ENCODE data around the gene TAF9. TPM values are rescaled to one million over a fixed set of nuclear protein-coding genes. Genes with fewer than 3 reads are reported as not detected.

Gene TAF9
- total RNA-seq, 3 donors from 2014 or later (not counting 1 experiment from before 2014, with no cell fraction given): 38.3 to 53.8 (median 46.6) TPM

DNA sequence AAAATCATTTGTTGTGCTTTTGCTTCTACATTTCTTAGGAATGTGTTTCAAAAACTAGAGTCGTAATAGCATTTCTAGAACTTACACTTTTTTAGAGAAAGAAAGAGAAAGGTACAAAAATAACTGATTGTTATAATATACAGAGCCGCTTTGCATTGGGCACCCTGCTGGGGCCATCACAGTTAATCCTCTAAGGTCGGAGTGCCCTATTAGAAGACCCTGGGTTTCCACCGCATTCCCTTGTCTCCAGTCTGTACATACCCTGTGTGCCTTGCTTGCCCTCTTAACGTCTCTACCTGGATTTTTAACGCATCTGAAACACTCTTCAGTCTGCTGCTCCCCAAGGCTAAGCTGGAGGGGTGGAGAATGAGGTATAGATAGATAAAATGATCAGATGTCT is 46.9 kb upstream of the TAF9 start:
- Mint-ChIP-seq H3K4me3 (peak overlapping the region; percentile 51), H3K36me3 (no peaks in the 10 kb centered on the region), H3K4me1 (peaks cover 0 to 9% of the 10 kb centered on the region in 2 donors), H3K27ac (no peak overlapping the region), H3K27me3 (ENCODE audit: low read depth in 2 of 2) (no peaks in the 10 kb centered on the region), H3K9me3 (no peaks in the 10 kb centered on the region)
- no peak for DNase-seq
- no peak for ATAC-seq
- H3K9me3 ChIP-seq (ENCODE audit: control insufficient read depth, insufficient read depth, low read length): no peaks in the 10 kb centered on the region
- H3K27ac ChIP-seq (ENCODE audit: low read length): no peak overlapping the region
- H3K4me3 ChIP-seq (ENCODE audit: low read length): no peak overlapping the region
- peaks cover 8% of the 10 kb centered on the region for H3K4me1 ChIP-seq (ENCODE audit: control insufficient read depth, insufficient read depth, low read length)
- peaks cover 5% of the 10 kb centered on the region for H3K27me3 ChIP-seq (ENCODE audit: control insufficient read depth, insufficient read depth, low read length)
- peaks cover 5% of the 10 kb centered on the region for H3K36me3 ChIP-seq (ENCODE audit: control insufficient read depth, insufficient read depth, low read length)
- TF ChIP-seq, protein P1, sequence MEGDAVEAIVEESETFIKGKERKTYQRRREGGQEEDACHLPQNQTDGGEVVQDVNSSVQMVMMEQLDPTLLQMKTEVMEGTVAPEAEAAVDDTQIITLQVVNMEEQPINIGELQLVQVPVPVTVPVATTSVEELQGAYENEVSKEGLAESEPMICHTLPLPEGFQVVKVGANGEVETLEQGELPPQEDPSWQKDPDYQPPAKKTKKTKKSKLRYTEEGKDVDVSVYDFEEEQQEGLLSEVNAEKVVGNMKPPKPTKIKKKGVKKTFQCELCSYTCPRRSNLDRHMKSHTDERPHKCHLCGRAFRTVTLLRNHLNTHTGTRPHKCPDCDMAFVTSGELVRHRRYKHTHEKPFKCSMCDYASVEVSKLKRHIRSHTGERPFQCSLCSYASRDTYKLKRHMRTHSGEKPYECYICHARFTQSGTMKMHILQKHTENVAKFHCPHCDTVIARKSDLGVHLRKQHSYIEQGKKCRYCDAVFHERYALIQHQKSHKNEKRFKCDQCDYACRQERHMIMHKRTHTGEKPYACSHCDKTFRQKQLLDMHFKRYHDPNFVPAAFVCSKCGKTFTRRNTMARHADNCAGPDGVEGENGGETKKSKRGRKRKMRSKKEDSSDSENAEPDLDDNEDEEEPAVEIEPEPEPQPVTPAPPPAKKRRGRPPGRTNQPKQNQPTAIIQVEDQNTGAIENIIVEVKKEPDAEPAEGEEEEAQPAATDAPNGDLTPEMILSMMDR (IDR thresholded peaks at IDR 0.05): no peak
- WGBS (ENCODE audit: insufficient coverage): 98% methylated on average over 5 of the region's 6 CpGs
- intact Hi-C loops (cut with micrococcal nuclease): no loop called here

DNA sequence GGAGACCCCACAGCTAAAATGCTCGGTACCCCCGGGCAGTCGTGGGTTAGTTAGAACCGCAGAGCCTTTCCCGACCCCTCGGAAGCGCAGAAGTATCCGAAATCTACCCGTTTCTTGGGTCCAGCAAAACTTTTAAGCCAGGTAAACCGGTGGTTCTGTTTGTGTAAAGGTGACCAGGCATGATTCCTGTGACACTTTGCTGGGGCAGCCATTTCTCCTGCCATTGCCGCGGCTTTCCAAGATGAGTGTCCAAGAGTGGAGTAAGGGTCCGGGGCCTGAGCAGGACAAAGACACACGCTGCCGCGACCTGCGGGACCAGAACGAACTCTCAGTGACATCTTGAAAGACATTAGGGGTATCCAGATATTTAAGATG is 46.3 kb upstream of the TAF9 start:
- Histone ChIP-seq H3K27me3 (ENCODE audit: control insufficient read depth, insufficient read depth, low read length) (peaks cover 5% of the 10 kb centered on the region), H3K36me3 (ENCODE audit: control insufficient read depth, insufficient read depth, low read length) (peaks cover 6% of the 10 kb centered on the region), H3K27ac (ENCODE audit: low read length) (no peak overlapping the region), H3K9me3 (ENCODE audit: control insufficient read depth, insufficient read depth, low read length) (no peaks in the 10 kb centered on the region), H3K4me1 (ENCODE audit: control insufficient read depth, insufficient read depth, low read length) (peaks cover 8% of the 10 kb centered on the region), H3K4me3 (ENCODE audit: low read length) (peak overlapping the region; percentile 27)
- H3K36me3 Mint-ChIP-seq: no peaks in the 10 kb centered on the region
- intact Hi-C loops (cut with micrococcal nuclease): no loop called here
- peak overlapping the region; percentile 51 for H3K4me3 Mint-ChIP-seq
- no peaks in the 10 kb centered on the region for H3K27me3 Mint-ChIP-seq (ENCODE audit: low read depth in 2 of 2)
- H3K4me1 Mint-ChIP-seq: peaks cover 0 to 9% of the 10 kb centered on the region in 2 donors
- DNase-seq (no peak), ATAC-seq (no peak)
- no peak overlapping the region for H3K27ac Mint-ChIP-seq
- TF ChIP-seq, protein P1 (IDR thresholded peaks at IDR 0.05): no peak
- 62% methylated on average over 18 of the region's 18 CpGs for WGBS (ENCODE audit: insufficient coverage)
- no peaks in the 10 kb centered on the region for H3K9me3 Mint-ChIP-seq

DNA sequence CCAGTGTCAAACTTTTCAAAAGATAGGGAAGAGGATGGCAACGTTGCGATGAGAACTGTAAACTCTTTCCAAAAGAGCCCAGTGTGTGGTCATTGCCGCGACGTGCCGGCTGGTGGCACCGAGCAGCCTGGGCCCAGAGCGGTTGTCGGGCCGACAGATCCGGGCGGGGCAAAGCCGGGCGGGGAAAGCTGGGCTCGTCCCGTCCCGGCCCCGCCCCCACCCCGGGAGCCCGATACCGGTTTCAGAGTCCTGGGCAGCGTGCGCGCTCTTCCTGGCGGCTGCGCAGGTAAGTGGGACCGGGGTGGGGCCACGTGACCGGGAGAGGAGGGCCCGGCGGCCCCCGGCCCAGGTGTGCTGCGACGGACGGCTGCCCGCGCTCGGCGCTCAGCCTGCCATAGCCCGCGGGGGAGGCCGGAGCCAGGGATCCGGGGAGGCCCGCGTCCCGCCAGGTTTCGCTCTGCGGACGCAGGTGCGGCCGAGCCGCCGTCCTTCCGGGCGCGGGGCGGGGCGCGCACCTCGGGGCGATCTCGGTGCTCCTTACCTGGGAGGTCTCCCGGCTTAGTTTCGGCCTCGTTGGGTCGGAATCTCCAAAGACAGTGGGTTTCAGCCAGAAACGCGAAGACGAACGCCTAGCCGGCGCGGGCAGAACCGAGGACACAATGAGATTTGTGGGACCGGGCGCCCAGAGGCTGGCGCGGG is 45.7 kb upstream of the TAF9 start, which contains the start of gene MARVELD2:
Gene MARVELD2, plus strand, starts transcription at position 232 of the 699 bp plus-strand sequence. CDS start 4,270 bp downstream, outside the sequence.
- peaks cover 0 to 9% of the 10 kb centered on the region in 2 donors for H3K4me1 Mint-ChIP-seq

More for the DNA sequence above, 45.7 kb upstream of the TAF9 start, which contains the start of gene MARVELD2:
- H3K27me3 Mint-ChIP-seq (ENCODE audit: low read depth in 2 of 2): no peaks in the 10 kb centered on the region
- H3K36me3 Mint-ChIP-seq: peaks cover under 1% of the 10 kb centered on the region
- peak; percentile 15 to 60 for DNase-seq
- 10% methylated on average over 78 of the region's 78 CpGs for WGBS (ENCODE audit: insufficient coverage)
- no peaks in the 10 kb centered on the region for H3K9me3 Mint-ChIP-seq
- TF ChIP-seq, protein P1 (IDR thresholded peaks at IDR 0.05): no peak
- H3K4me1 ChIP-seq (ENCODE audit: control insufficient read depth, insufficient read depth, low read length): peaks cover 8% of the 10 kb centered on the region
- H3K27me3 ChIP-seq (ENCODE audit: control insufficient read depth, insufficient read depth, low read length): peaks cover 5% of the 10 kb centered on the region
- intact Hi-C loops (cut with micrococcal nuclease): no loop called here
- no peak within 1 kb of the TSS for H3K27ac ChIP-seq (ENCODE audit: low read length)
- peak within 1 kb of the TSS; percentile 27 for H3K4me3 ChIP-seq (ENCODE audit: low read length)
- peak within 1 kb of the TSS; percentile 78 for H3K4me3 Mint-ChIP-seq
- H3K9me3 ChIP-seq (ENCODE audit: control insufficient read depth, insufficient read depth, low read length): no peaks in the 10 kb centered on the region
- peak; percentile 60 to 79 (median 79) for ATAC-seq
- H3K27ac Mint-ChIP-seq: peak within 1 kb of the TSS; percentile 34 to 37
- peaks cover 7% of the 10 kb centered on the region for H3K36me3 ChIP-seq (ENCODE audit: control insufficient read depth, insufficient read depth, low read length)
